Measurements from ENCODE around the gene TRABD2B. TPM values are rescaled to one million over a fixed set of nuclear protein-coding genes. Genes with fewer than 3 reads are reported as not detected.
A peak's percentile ranks its signal among the peaks of the same experiment; 100 is the strongest.

TRABD2B gene
- total and polyA plus RNA-seq, 2 of the 4 experiments (the other 2 are of a cell fraction), result not detected

DNA sequence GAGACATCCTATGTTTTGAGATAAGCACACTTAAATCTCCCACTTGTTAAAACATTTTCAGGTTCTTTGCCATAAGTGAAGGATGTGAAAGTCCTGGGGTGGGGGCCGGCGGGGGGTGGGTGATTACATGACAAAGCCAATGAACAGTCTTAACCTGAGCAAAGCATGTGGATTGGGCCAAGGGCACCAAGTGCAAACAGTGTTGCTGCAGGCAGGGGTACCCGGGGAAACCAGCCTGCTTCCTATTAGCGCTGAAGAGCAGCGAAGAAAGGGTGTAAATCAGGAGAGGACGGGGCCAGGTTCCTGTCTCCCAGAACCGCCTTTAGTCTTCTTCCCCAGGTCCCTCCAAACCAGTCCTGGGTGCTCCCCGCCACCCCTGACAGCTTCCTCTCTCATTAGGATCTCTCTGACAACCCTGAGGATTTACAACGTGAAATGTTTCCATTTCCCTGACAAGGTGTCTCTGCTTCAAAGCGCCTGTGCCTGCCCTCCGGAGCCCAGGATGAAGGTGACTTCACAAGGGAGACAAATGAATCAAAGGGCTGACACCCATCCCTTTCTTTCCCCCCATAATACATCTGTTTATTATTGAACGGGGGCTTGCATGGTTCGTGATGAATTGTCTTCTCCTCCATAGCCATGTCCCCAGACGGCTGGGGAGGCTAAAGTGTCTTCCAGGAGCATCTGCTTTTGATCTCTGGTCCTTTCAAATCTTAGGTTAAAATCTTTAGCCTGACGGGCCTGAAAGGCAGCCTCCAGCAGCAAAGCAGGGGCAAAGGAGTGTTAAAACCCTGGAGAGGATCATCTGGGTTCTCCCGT is 109.5 kb downstream of the TRABD2B start:
- ChIA-PET POLR2A (ENCODE audit: unreplicated experiment) (no interaction called here), CTCF (no interaction called here)
- Histone ChIP-seq H3K18ac (ENCODE audit: low read depth, low read length) (no peak overlapping the region), H4K91ac (ENCODE audit: insufficient read depth, low read depth, low read length) (no peak overlapping the region), H3K4me3 (ENCODE audit: insufficient read depth, low read depth, low read length) (no peak overlapping the region), H3K23ac (ENCODE audit: low read depth, low read length) (no peak overlapping the region), H4K8ac (ENCODE audit: low read depth in 2 of 2, low read length in 2 of 2) (no peak overlapping the region), H3K4me1 (ENCODE audit: control insufficient read depth, insufficient read depth, low read length) (no peaks in the 10 kb centered on the region), H2BK120ac (ENCODE audit: low read depth, low read length) (no peak overlapping the region), H3K14ac (replicated peaks; ENCODE audit: low read depth, low read length) (no peak overlapping the region), H4K5ac (ENCODE audit: low read depth, low read length) (no peak overlapping the region), H3K36me3 (ENCODE audit: control insufficient read depth, insufficient read depth, low read length) (no peaks in the 10 kb centered on the region), H3K27me3 (ENCODE audit: control insufficient read depth, insufficient read depth, low read length) (no peaks in the 10 kb centered on the region), H2BK5ac (ENCODE audit: low read depth, low read length, poor library complexity, severe bottlenecking) (no peak overlapping the region), H2BK20ac (ENCODE audit: low read depth, low read length) (no peak overlapping the region), H2AFZ (replicated peaks; ENCODE audit: low read length, poor library complexity) (peak overlapping the region; percentile 52), H3K4me2 (ENCODE audit: low read depth, low read length) (no peak overlapping the region), H2AK9ac (replicated peaks; ENCODE audit: low read depth, low read length, poor library complexity) (no peak overlapping the region), H3K9ac (ENCODE audit: low read depth, low read length) (no peak overlapping the region), H3K9me3 (ENCODE audit: control insufficient read depth, insufficient read depth, low read length) (no peaks in the 10 kb centered on the region), H2AK5ac (ENCODE audit: low read depth, low read length) (no peak overlapping the region), H3K56ac (ENCODE audit: extremely low read depth, insufficient read depth, low read length) (no peak overlapping the region), H3K79me1 (ENCODE audit: low read depth in 1 of 2, low read length in 2 of 2) (no peaks in the 10 kb centered on the region), H2BK15ac (ENCODE audit: low read depth, low read length) (no peak overlapping the region), H3K27ac (ENCODE audit: insufficient read depth, low read length) (no peak overlapping the region), H4K20me1 (ENCODE audit: insufficient read depth, low read length) (no peaks in the 10 kb centered on the region), H3K4ac (ENCODE audit: low read depth, low read length) (no peak overlapping the region), H3K9me1 (ENCODE audit: insufficient read depth, low read length) (no peaks in the 10 kb centered on the region)
- ATAC-seq (ENCODE audit: low read depth) (no peak), DNase-seq (no peak)
- dilution Hi-C loops (cut with HindIII; ENCODE audit: low sequenced_read_pairs, unreplicated experiment) (no loop called here), intact Hi-C loops (cut with micrococcal nuclease) (no loop called here), in situ Hi-C loops (cut with MboI; ENCODE audit: low sequenced_read_pairs) (no loop called here)
- TF ChIP-seq CHD1 (IDR thresholded peaks at IDR 0.05; ENCODE audit: low read depth, low read length), result no peak
- TF ChIP-seq MAZ (IDR thresholded peaks at IDR 0.05; ENCODE audit: borderline replicate concordance, low read depth, low read length), result no peak
- TF ChIP-seq, protein P1, sequence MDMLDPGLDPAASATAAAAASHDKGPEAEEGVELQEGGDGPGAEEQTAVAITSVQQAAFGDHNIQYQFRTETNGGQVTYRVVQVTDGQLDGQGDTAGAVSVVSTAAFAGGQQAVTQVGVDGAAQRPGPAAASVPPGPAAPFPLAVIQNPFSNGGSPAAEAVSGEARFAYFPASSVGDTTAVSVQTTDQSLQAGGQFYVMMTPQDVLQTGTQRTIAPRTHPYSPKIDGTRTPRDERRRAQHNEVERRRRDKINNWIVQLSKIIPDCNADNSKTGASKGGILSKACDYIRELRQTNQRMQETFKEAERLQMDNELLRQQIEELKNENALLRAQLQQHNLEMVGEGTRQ (IDR thresholded peaks at IDR 0.05; ENCODE audit: low read depth, low read length), result no peak
- TF ChIP-seq POLR2A (IDR thresholded peaks at IDR 0.05; ENCODE audit: low read depth, low read length), result no peak
- no peak for TF ChIP-seq RAD21 (IDR thresholded peaks at IDR 0.05; ENCODE audit: low read length)
- no peak for TF ChIP-seq RCOR1 (IDR thresholded peaks at IDR 0.05; ENCODE audit: insufficient replicate concordance, low read length)
- no peak for TF ChIP-seq SMC3 (IDR thresholded peaks at IDR 0.05; ENCODE audit: low read depth, low read length)
- no peak for TF ChIP-seq BHLHE40 (IDR thresholded peaks at IDR 0.05; ENCODE audit: low read depth, low read length)
- TF ChIP-seq NFE2L2 (IDR thresholded peaks at IDR 0.05; ENCODE audit: low read depth, low read length), result no peak
- TF ChIP-seq RFX5 (IDR thresholded peaks at IDR 0.05; ENCODE audit: low read depth, low read length), result no peak
- TF ChIP-seq, protein P2, sequence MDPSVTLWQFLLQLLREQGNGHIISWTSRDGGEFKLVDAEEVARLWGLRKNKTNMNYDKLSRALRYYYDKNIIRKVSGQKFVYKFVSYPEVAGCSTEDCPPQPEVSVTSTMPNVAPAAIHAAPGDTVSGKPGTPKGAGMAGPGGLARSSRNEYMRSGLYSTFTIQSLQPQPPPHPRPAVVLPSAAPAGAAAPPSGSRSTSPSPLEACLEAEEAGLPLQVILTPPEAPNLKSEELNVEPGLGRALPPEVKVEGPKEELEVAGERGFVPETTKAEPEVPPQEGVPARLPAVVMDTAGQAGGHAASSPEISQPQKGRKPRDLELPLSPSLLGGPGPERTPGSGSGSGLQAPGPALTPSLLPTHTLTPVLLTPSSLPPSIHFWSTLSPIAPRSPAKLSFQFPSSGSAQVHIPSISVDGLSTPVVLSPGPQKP (IDR thresholded peaks at IDR 0.05; ENCODE audit: borderline replicate concordance, low read depth, low read length), result no peak
- no peak for TF ChIP-seq CEBPB (IDR thresholded peaks at IDR 0.05; ENCODE audit: low read depth, low read length)
- TF ChIP-seq MXI1 (IDR thresholded peaks at IDR 0.05; ENCODE audit: borderline replicate concordance, low read depth, low read length), result no peak
- no peak for TF ChIP-seq FOS (IDR thresholded peaks at IDR 0.05; ENCODE audit: low read depth, low read length)
- TF ChIP-seq, protein P3, sequence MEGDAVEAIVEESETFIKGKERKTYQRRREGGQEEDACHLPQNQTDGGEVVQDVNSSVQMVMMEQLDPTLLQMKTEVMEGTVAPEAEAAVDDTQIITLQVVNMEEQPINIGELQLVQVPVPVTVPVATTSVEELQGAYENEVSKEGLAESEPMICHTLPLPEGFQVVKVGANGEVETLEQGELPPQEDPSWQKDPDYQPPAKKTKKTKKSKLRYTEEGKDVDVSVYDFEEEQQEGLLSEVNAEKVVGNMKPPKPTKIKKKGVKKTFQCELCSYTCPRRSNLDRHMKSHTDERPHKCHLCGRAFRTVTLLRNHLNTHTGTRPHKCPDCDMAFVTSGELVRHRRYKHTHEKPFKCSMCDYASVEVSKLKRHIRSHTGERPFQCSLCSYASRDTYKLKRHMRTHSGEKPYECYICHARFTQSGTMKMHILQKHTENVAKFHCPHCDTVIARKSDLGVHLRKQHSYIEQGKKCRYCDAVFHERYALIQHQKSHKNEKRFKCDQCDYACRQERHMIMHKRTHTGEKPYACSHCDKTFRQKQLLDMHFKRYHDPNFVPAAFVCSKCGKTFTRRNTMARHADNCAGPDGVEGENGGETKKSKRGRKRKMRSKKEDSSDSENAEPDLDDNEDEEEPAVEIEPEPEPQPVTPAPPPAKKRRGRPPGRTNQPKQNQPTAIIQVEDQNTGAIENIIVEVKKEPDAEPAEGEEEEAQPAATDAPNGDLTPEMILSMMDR (conservative IDR thresholded peaks at IDR 0.05; ENCODE audit: low read depth, low read length), result no peak
- no peak for TF ChIP-seq MAFK (IDR thresholded peaks at IDR 0.05; ENCODE audit: low read depth, low read length)
- 38% methylated on average over 4 of the region's 16 CpGs; no CpG with 5 or more reads in 1 of the 2 experiments for WGBS, 2 experiments (ENCODE audit: extremely low coverage in 2 of 2, insufficient read length in 1 of 2)
- no TSS peak for BruUV-seq (replicated peaks)
